ENCODE data around the gene OCA2. TPM values are rescaled to one million over a fixed set of nuclear protein-coding genes. Genes with fewer than 3 reads are reported as not detected.

OCA2 gene
- total RNA-seq, 6 donors from 2014 or later: 0.83 to 6.0 (median 2.0) TPM

DNA sequence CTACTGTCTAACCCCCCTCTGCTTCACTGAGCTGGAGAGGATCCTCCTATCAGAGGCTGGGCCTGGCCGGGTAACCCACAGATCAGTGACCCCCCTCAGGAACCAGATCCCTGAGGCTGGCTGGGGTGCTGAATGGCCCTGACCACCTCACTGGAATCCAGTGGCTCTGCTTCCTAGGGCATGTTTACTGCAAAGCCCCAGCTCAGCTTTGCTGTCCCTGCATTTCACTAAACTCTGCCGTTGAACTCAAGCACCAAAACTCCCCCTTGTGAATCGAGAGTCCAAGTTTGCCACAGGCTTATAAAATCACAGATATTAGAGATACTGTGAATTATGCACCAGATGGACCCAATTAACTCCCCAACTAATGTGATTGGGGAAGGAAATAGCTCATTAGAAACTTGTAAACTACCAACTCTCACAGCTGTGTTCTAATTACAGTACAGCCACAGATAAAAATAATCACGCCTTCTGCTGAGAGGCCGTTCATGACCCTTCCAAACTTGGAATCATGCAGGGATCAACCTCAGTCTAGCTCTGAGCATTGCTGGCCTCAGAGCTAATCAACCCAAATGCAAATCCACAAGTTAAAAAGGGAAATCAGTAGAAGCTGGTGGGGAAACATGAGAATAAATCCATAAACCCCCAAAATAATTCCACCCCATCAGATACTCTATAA lies 47.0 kb downstream of the OCA2 start:
- Histone ChIP-seq H3K9me3 (no peaks in the 10 kb centered on the region), H3K36me3 (no peaks in the 10 kb centered on the region), H3K4me3 (no peak overlapping the region), H3K27ac (no peak overlapping the region), H3K27me3 (no peaks in the 10 kb centered on the region), H3K4me1 (no peaks in the 10 kb centered on the region)
- TF ChIP-seq POLR2AphosphoS5 (IDR thresholded peaks at IDR 0.05) (no peak), EP300 (IDR thresholded peaks at IDR 0.05) (no peak)
- TF ChIP-seq, protein P1, sequence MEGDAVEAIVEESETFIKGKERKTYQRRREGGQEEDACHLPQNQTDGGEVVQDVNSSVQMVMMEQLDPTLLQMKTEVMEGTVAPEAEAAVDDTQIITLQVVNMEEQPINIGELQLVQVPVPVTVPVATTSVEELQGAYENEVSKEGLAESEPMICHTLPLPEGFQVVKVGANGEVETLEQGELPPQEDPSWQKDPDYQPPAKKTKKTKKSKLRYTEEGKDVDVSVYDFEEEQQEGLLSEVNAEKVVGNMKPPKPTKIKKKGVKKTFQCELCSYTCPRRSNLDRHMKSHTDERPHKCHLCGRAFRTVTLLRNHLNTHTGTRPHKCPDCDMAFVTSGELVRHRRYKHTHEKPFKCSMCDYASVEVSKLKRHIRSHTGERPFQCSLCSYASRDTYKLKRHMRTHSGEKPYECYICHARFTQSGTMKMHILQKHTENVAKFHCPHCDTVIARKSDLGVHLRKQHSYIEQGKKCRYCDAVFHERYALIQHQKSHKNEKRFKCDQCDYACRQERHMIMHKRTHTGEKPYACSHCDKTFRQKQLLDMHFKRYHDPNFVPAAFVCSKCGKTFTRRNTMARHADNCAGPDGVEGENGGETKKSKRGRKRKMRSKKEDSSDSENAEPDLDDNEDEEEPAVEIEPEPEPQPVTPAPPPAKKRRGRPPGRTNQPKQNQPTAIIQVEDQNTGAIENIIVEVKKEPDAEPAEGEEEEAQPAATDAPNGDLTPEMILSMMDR (IDR thresholded peaks at IDR 0.05): no peak
- no peak for DNase-seq
- ATAC-seq (ENCODE audit: low FRiP score in 2 of 2): no peak
- WGBS, 2 donors: 32 to 48% methylated on average over 5 of the region's 5 CpGs

DNA sequence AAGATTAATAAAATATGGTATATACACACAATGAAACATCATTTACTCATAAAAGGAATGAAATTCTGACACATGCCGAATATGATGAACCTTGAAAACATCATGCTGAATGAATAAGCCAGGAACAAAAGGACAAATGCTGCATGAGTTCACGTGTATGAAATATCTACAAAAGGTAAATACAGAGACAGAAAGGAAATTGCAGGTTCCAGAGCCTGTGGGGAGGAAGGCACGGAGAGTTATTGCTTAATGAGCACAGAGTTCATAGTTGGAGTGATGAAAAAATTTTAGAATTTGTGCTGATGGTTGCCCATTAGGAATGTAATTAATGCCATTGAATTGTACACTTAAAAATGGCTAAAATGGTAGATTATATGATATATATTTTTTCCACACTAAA lies 49.5 kb downstream of the OCA2 start:
- Histone ChIP-seq H3K27ac (no peak overlapping the region), H3K4me3 (no peak overlapping the region), H3K4me1 (no peaks in the 10 kb centered on the region), H3K9me3 (no peaks in the 10 kb centered on the region), H3K27me3 (no peaks in the 10 kb centered on the region), H3K36me3 (no peaks in the 10 kb centered on the region)
- DNase-seq: no peak
- WGBS, 2 donors: 75 to 78% methylated on average over 3 of the region's 3 CpGs
- TF ChIP-seq EP300 (IDR thresholded peaks at IDR 0.05) (no peak), POLR2AphosphoS5 (IDR thresholded peaks at IDR 0.05) (no peak), POLR2A (IDR thresholded peaks at IDR 0.05) (no peak)
- TF ChIP-seq, protein P1 (IDR thresholded peaks at IDR 0.05): no peak
- ATAC-seq (ENCODE audit: low FRiP score in 2 of 2): no peak

DNA sequence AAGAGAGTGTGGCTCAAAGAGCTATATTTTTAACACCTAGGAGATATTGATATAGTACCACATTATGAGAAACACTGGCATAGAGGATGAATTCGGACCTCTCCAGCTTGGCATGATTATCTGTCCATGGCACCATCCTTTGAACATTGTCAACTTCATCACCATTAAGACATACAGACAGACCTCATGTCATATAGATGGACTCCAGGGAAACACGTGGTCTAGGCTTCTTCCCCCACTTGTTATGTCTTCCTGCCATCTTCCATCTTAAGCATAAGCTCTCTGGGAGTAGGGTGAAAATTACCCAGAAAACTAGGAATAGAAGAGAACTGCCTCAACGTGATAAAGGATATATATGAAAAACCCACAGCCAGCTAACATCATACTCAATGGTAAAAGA lies 51.8 kb downstream of the OCA2 start:
- no peak for ATAC-seq (ENCODE audit: low FRiP score in 2 of 2)
- Histone ChIP-seq H3K4me3 (no peak overlapping the region), H3K9me3 (no peaks in the 10 kb centered on the region), H3K36me3 (no peaks in the 10 kb centered on the region), H3K27me3 (no peaks in the 10 kb centered on the region), H3K4me1 (no peaks in the 10 kb centered on the region), H3K27ac (no peak overlapping the region)
- TF ChIP-seq POLR2AphosphoS5 (IDR thresholded peaks at IDR 0.05): no peak
- TF ChIP-seq, protein P1 (IDR thresholded peaks at IDR 0.05): no peak
- no peak for TF ChIP-seq POLR2A (IDR thresholded peaks at IDR 0.05)
- TF ChIP-seq EP300 (IDR thresholded peaks at IDR 0.05): no peak
- 69 to 74% methylated on average over 3 of the region's 3 CpGs for WGBS, 2 donors
- DNase-seq: no peak

DNA sequence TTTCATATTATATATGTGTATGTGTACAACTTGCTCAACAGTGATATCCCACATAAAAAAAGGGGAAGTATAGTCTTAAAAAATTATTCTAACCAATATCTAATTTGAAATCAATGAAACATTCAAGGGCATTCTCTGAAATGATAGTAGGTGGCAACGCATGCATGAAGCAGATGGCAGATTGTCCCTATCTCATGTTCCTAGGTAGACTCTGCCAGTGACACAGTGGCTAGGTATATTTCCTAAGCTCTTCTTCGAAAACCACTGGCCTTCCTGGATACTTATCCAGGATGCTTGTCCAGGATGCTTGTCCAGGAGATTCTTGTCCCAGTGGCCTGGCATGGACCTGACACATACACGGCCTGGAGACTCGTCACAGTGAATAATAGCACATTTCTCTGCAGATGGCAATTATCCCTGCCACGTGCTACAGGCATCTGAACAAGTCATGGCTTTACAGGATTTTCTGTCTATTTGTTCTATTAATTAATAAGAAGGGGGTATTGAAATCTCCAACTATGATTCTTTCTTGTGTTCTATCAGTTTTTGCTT lies 54.9 kb downstream of the OCA2 start:
- H3K27ac ChIP-seq: no peak overlapping the region
- TF ChIP-seq POLR2AphosphoS5 (IDR thresholded peaks at IDR 0.05) (no peak), POLR2A (IDR thresholded peaks at IDR 0.05) (no peak), EP300 (IDR thresholded peaks at IDR 0.05) (no peak)
- TF ChIP-seq, protein P1 (IDR thresholded peaks at IDR 0.05): no peak
- no peaks in the 10 kb centered on the region for H3K4me1 ChIP-seq
- 74 to 90% methylated on average over 5 of the region's 5 CpGs for WGBS, 2 donors
- H3K4me3 ChIP-seq: no peak overlapping the region
- no peaks in the 10 kb centered on the region for H3K27me3 ChIP-seq
- H3K36me3 ChIP-seq: no peaks in the 10 kb centered on the region
- no peak for DNase-seq
- ATAC-seq (ENCODE audit: low FRiP score in 2 of 2): no peak
- H3K9me3 ChIP-seq: no peaks in the 10 kb centered on the region

DNA sequence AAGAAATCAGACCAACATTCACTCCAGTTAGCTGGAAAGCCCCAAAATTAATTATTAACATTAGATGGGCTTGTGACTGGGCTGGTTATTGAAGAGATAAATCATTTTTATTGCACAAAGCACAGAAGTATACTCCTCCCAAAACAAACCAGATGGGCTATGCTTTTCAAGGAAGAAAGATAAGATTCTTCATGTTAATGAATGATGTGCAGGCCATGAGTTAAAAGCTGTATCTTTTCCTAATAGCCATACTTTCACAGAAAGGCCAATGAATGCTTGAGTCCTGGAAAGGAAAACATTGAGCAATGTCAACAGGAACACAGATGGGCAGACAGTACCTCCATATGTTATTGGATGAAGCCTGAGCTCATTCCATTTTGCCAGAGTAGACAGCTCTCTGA lies 55.4 kb downstream of the OCA2 start:
- DNase-seq (no peak), ATAC-seq (ENCODE audit: low FRiP score in 2 of 2) (no peak)
- Histone ChIP-seq H3K36me3 (no peaks in the 10 kb centered on the region), H3K4me3 (no peak overlapping the region), H3K27me3 (no peaks in the 10 kb centered on the region), H3K9me3 (no peaks in the 10 kb centered on the region), H3K4me1 (no peaks in the 10 kb centered on the region), H3K27ac (no peak overlapping the region)
- no peak for TF ChIP-seq POLR2A (IDR thresholded peaks at IDR 0.05)
- no peak for TF ChIP-seq EP300 (IDR thresholded peaks at IDR 0.05)
- TF ChIP-seq, protein P1 (IDR thresholded peaks at IDR 0.05): no peak
- no peak for TF ChIP-seq POLR2AphosphoS5 (IDR thresholded peaks at IDR 0.05)
